Central memory CD8-positive, alpha-beta T cell (primary cell): Measurements from ENCODE around the gene CYTH3.
"Not testable (repeated sequence)": the region's sequence is repeated elsewhere in the genome, so short reads cannot be mapped to it uniquely, and the experiment has no call there.

Experiments used
- ATAC-seq: fragments of 150-1000 bp; cut with Tn5 transposase; replicated peaks from 2 replicates; pipeline ENCODE4 v1.10.0; 2022; ENCODE audit warnings: mild to moderate bottlenecking, moderate FRiP score, moderate number of reproducible peaks; ENCODE audit not compliant: poor library complexity, severe bottlenecking; ENCODE audit errors: extremely low read depth
- DNase-seq, 2 donors: peaks; one replicate each; pipeline ENCODE4 v3.0.0; 2021; ENCODE audit warnings: low spot score in 2 of 2
- H3K27ac Mint-ChIP-seq: one replicate; pipeline ENCODE4 v1.8.0; 2022; ENCODE audit warnings: low read depth, mild to moderate bottlenecking, moderate library complexity, mixed read lengths
- H3K27me3 Mint-ChIP-seq: one replicate; pipeline ENCODE4 v1.8.0; 2022; ENCODE audit warnings: mixed read lengths
- H3K36me3 Mint-ChIP-seq: one replicate; pipeline ENCODE4 v1.8.0; 2022; ENCODE audit warnings: mild to moderate bottlenecking, moderate library complexity, mixed read lengths; ENCODE audit not compliant: insufficient read depth
- H3K4me1 Mint-ChIP-seq: one replicate; pipeline ENCODE4 v1.8.0; 2022; ENCODE audit warnings: mixed read lengths
- H3K4me3 Mint-ChIP-seq: one replicate; pipeline ENCODE4 v1.8.0; 2022; ENCODE audit warnings: mild to moderate bottlenecking, moderate library complexity, mixed read lengths
- H3K9me3 Mint-ChIP-seq: one replicate; pipeline ENCODE4 v1.8.0; 2022; ENCODE audit warnings: mixed read lengths

The CYTH3 gene

DNA sequence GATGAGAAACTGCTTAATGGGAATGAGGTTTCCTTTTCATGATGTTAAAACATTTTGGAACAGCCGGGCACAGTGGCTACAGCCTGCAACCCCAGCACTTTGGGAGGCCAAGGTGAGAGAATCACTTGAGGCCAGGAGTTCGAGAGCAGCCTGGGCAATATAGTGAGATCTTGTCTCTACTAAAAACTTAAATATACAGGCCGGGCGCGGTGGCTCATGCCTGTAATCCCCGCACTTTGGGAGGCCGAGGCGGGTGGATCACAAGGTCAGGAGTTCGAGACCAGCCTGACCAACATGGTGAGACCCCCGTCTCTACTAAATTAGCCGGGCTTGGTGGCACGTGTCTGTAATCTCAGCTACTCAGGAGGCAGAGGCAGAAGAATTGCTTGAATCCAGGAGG is 19.5 kb upstream of the CYTH3 start:
- H3K27me3 Mint-ChIP-seq, H3K4me3 Mint-ChIP-seq, H3K27ac Mint-ChIP-seq, H3K9me3 Mint-ChIP-seq, H3K4me1 Mint-ChIP-seq, DNase-seq, ATAC-seq, H3K36me3 Mint-ChIP-seq: not testable (repeated sequence)

DNA sequence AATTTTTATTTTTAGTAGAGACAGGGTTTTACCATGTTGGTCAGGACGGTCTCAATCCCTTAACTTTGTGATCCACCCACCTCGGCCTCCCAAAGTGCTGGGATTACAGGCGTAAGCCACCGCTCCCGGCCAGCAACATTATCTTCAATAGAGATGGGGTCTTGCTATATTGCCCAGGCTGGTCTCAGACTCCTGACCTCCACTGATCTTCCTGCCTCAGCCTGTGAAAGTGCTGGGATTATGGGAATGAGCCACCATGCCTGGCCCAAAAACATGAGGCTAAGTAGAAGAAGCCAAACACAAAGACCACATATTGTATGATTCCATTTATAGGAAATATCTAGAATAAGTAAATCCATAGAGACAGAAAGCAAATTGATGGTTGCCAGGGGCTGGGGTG is 19.1 kb upstream of the CYTH3 start:
- no peaks in the 10 kb centered on the region for H3K36me3 Mint-ChIP-seq
- DNase-seq (no peak), ATAC-seq (no peak)

DNA sequence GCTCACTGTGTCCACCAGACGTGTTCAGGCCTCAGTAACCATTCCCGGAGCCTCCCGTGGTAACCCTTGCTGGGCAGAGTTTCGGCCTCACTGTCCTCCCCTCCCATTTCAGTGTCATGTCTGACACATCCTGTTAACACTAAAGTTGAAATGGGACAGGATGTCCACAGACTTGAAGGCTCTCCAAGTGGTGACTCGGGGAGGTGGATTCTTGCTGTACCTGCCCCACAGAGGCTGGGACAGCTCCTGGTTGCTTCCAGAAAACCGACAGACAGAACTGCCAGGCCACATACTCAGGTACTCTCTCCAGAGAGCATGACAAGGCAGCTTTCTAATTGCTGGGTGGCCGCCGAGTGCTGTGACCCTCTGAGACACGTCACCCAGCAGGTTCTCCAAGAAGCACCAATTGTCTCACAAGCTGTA is 17.9 kb upstream of the CYTH3 start:
- Mint-ChIP-seq H3K4me1 (no peaks in the 10 kb centered on the region), H3K27me3 (no peaks in the 10 kb centered on the region), H3K27ac (no peak overlapping the region), H3K9me3 (no peaks in the 10 kb centered on the region), H3K36me3 (no peaks in the 10 kb centered on the region), H3K4me3 (no peak overlapping the region)
- no peak for ATAC-seq
- DNase-seq, result no peak

More for the DNA sequence above, 19.1 kb upstream of the CYTH3 start:
- Mint-ChIP-seq H3K27me3 (no peaks in the 10 kb centered on the region), H3K4me3 (no peak overlapping the region), H3K9me3 (no peaks in the 10 kb centered on the region), H3K4me1 (no peaks in the 10 kb centered on the region), H3K27ac (no peak overlapping the region)

DNA sequence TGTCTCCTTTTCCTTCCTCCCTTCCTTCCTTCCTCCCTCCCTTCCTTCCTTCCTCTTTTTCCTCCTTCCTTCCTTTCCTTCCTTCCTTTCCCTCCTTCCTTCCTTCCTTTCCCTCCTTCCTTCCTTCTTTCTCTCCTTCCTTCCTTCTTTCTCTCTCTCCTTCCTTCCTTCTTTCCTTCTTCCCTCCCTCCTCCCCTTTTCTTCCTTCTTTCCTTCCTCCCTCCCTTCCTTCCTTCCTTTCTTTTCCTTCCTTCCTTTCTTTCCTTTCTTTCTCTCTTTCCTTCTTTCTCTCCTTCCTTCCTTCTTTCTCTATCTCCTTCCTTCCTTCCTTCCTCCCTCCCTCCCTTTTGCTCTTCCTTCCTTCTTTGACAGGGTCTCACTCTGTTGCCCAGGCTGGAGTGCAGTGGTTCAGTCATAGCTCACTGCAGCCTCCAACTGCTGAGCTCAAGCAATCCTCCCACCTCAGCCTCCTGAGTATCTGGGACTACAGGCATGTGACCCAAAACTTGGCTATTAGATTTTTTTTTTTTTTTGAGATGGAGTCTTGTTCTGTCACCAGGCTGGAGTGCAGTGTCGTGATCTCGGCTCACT is 15.9 kb upstream of the CYTH3 start:
- ATAC-seq (no peak), DNase-seq (no peak)
- H3K27me3 Mint-ChIP-seq, result no peaks in the 10 kb centered on the region
- no peak overlapping the region for H3K4me3 Mint-ChIP-seq
- no peak overlapping the region for H3K27ac Mint-ChIP-seq
- no peaks in the 10 kb centered on the region for H3K4me1 Mint-ChIP-seq
- no peaks in the 10 kb centered on the region for H3K9me3 Mint-ChIP-seq
- peaks cover 3% of the 10 kb centered on the region for H3K36me3 Mint-ChIP-seq

DNA sequence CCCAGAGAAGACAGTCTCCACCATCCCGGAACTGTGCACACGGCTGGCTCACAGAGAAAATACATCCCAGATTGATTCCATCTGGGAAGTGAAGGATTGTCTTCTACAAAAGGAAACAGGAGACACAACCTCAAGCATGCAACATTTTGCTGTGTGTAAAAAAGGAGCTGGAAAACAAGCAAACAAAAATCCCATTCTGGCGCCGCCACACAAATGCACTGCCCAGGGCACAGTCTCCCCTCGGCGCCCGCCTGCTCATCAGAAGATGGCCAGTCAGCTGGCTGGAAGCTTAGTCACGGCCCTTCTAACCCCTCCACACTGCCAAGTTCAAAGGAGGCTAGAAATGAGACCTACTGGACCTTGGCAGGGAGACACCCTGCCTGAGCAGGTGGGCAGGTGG is 14.1 kb upstream of the CYTH3 start:
- DNase-seq, result no peak
- H3K27me3 Mint-ChIP-seq, result no peaks in the 10 kb centered on the region
- no peaks in the 10 kb centered on the region for H3K9me3 Mint-ChIP-seq
- H3K4me1 Mint-ChIP-seq, result no peaks in the 10 kb centered on the region
- no peak for ATAC-seq
- H3K36me3 Mint-ChIP-seq, result peaks cover 3% of the 10 kb centered on the region
- no peak overlapping the region for H3K27ac Mint-ChIP-seq
- H3K4me3 Mint-ChIP-seq, result no peak overlapping the region

DNA sequence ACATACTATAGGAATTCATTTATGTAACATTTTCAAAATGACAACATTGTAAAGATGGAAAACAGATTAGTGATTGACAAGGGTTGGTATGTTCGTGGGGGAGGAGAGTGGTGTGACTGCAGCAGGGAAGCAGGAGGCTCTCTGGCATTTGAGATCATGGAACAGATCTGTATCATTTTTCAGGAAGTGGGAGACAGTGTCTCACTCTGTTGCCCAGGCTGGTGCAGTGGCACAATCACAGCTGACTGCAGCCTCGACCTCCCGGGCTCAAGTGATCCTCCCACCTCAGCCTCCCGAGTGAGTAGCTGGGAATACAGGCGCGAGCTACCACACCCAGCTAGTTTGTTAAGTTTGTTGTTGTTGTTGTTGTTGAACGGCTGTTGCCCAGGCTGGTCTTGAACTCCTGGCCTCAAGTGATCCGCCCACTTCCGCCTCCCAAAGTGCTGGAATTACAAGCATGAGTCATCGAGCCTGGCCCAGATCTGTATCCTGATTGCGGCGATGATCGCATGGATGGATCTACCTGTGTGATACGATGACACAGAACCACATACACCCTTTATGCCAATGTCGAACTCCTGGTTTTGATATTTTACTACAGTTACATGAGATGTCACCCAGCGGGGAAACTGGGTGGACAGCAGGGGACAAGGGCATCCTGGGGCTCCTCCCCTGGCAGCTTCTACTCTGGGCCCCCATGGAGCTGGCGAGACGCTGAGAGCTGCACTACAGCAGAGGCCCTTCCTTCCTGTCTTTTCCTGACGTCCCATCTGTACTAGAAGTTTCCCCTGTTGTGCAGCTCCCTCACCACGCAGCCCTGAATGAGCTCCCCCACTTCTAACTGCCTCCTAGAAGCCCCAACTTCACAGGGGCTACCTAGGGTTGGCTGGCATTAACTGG is 12.3 kb upstream of the CYTH3 start:
- Mint-ChIP-seq H3K36me3 (peaks cover 3% of the 10 kb centered on the region), H3K4me3 (no peak overlapping the region), H3K4me1 (no peaks in the 10 kb centered on the region), H3K27me3 (no peaks in the 10 kb centered on the region), H3K27ac (no peak overlapping the region), H3K9me3 (no peaks in the 10 kb centered on the region)
- no peak for ATAC-seq
- no peak for DNase-seq

DNA sequence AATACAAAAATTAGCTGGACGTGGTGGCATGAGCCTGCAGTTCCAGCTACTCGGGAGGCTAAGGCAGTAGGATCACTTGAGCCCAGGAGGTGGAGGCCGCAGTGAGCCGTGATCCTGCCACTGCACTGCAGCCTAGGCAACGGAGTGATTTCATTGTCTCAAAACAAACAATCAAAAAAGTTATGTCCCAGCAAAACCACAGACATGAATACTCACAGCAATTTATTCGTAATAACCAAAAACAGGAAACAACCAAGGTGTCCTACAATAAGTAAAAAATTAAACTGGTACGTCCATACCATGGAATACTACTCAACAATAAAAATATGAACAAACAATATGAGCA is 11.6 kb upstream of the CYTH3 start:
- DNase-seq, result no peak
- Mint-ChIP-seq H3K4me3 (no peak overlapping the region), H3K9me3 (no peaks in the 10 kb centered on the region), H3K27me3 (no peaks in the 10 kb centered on the region), H3K27ac (no peak overlapping the region), H3K4me1 (no peaks in the 10 kb centered on the region), H3K36me3 (peaks cover 3% of the 10 kb centered on the region)
- ATAC-seq, result no peak

DNA sequence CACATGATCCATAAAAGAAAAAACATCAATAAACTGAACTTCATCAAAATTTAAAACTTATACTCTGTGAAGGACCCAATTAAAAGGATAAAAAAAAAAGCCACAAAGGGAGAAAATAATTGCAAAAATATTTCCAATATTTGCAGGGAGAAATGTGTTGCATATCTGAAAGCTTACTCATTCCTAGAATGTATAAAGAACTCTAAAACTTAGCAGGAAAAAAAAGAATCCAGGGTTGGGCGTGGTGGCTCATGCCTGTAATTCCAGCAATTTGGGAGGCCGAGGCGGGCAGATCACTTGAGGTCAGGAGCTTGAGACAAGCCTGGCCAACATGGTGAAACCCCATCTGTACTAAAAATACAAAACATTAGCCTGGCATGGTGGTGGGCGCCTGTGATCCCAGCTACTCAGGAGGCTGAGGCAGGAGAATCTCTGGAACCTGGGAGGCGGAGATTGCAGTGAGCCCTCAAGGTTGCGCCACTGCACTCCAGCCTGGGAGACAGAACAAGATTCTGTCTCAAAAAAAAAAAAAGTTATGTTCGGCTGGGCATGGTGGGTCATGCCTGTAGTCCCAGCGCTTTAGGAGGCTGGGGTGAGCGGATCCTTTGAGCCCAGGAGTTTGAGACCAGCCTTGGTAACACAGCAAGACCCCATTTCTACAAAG is 11.1 kb upstream of the CYTH3 start:
- not testable (repeated sequence) for H3K4me3 Mint-ChIP-seq, H3K27ac Mint-ChIP-seq, H3K4me1 Mint-ChIP-seq, H3K27me3 Mint-ChIP-seq, H3K36me3 Mint-ChIP-seq, DNase-seq, ATAC-seq, H3K9me3 Mint-ChIP-seq

DNA sequence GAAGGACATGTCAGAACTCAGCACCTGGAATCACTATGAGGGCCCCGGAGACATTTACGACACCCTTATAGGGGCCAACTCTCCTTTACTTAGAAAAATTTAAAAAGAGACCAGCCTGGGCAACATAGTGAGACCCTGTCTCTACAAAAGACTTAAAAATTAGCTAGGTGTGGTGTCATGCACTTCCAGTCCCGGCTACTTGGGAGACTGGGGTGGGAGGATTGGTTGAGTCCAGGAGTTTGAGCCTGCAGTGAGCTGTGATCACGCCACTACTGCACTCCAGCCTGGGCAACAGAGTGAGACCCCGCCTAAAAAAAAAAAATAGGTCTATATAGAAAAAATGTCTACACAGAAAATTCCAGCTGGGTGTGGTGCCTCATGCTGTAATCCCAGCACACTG is 7.5 kb upstream of the CYTH3 start:
- ATAC-seq (no peak), DNase-seq (no peak)
- H3K36me3 Mint-ChIP-seq, result peaks cover 2% of the 10 kb centered on the region
- H3K4me3 Mint-ChIP-seq, result no peak overlapping the region
- no peaks in the 10 kb centered on the region for H3K9me3 Mint-ChIP-seq
- H3K27ac Mint-ChIP-seq, result no peak overlapping the region
- H3K27me3 Mint-ChIP-seq, result no peaks in the 10 kb centered on the region
- no peaks in the 10 kb centered on the region for H3K4me1 Mint-ChIP-seq

DNA sequence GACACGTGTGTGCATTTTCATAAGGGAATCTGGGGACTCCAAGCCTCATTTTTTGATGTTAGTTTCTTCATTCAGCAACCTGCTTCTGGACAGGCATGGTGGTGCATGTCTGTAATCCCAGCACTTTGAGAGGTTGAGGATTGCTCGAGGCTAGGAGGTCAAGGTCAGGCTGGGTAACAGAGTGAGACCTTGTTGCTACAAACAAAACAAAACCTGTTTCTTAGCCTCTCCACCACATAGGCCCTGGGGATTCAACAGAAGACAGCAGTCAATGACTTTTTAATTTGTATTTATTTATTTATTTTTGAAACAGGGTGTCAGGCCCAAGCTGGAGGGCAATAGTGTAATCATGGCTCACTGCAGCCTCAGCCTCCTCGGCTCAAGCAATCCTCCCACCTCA is 6.9 kb upstream of the CYTH3 start:
- ATAC-seq, result no peak
- H3K27ac Mint-ChIP-seq, result no peak overlapping the region

DNA sequence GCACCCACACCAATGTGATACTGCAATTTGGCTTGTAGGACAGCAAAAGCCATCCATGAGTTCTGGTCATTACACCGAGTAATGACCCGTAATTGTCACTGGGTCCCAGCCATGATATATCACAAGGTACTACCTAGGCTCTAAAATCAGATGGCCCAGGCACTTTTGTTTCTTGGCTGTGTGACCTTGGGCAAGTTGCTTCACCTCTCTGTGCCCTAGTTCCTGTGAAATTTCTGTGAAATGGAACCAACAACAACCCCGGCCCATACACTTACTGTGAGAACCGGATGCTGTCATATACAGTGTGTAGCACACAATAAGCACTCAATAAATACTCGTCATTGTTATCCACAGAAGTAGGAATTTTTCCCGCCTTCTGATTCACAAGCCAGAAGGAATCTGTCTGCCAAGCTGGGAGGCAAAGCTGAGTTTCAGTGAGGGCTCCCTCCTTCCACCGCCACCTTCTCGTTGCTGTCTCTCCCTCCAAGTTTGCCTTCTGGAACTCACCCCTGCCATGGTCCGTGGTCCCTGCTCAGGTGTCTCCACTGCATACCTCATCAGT is 6.4 kb upstream of the CYTH3 start:
- Mint-ChIP-seq H3K4me1 (no peaks in the 10 kb centered on the region), H3K9me3 (no peaks in the 10 kb centered on the region), H3K27me3 (no peaks in the 10 kb centered on the region), H3K4me3 (no peak overlapping the region), H3K27ac (no peak overlapping the region), H3K36me3 (no peaks in the 10 kb centered on the region)
- no peak for ATAC-seq
- no peak for DNase-seq

More for the DNA sequence above, 6.9 kb upstream of the CYTH3 start:
- H3K9me3 Mint-ChIP-seq, result no peaks in the 10 kb centered on the region
- no peaks in the 10 kb centered on the region for H3K36me3 Mint-ChIP-seq
- no peak overlapping the region for H3K4me3 Mint-ChIP-seq
- H3K4me1 Mint-ChIP-seq, result no peaks in the 10 kb centered on the region
- no peaks in the 10 kb centered on the region for H3K27me3 Mint-ChIP-seq
- DNase-seq, result no peak

DNA sequence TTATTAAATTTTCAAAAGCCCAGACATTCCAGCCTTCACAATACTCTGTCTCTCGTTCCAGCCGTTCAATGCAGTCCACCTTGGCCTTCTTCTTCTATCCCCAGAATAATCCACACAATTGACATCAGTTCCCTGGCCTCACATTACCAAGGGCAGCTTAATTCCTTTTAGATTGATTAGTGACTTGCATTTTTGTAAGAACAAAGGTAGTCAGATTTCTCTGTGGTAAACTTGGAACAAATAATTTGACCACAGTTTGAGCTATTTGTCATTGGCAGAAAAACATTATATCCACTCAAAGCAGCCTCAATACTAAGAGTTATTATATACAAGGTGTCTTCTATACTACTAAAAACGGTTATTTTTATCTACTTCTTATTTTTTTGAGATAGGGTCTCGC is 5.1 kb upstream of the CYTH3 start:
- Mint-ChIP-seq H3K27ac (no peak overlapping the region), H3K4me3 (no peak overlapping the region), H3K9me3 (no peaks in the 10 kb centered on the region), H3K27me3 (no peaks in the 10 kb centered on the region), H3K36me3 (peaks cover 2% of the 10 kb centered on the region), H3K4me1 (peaks cover 5% of the 10 kb centered on the region)
- DNase-seq (no peak), ATAC-seq (no peak)
